Effector memory CD4-positive, alpha-beta T cell (primary cell): ENCODE data around the gene MAGEA12.
"Not testable (repeated sequence)": the region's sequence is repeated elsewhere in the genome, so short reads cannot be mapped to it uniquely, and the experiment has no call there.

ENCODE experiments used
- DNase-seq, 3 donors: peaks; one replicate each; pipeline ENCODE4 v3.0.0-alpha.2; 2020
- H3K27ac ChIP-seq: 2 replicates; pipeline ENCODE4 v1.7.0; 2013; ENCODE audit warnings: mild to moderate bottlenecking, low read length, moderate library complexity; ENCODE audit not compliant: insufficient read depth, poor library complexity, severe bottlenecking
- H3K27me3 ChIP-seq: replicated peaks from 2 replicates; pipeline ENCODE4 v1.7.0; 2013; ENCODE audit warnings: mild to moderate bottlenecking, low read length; ENCODE audit not compliant: insufficient read depth, control insufficient read depth, poor library complexity, severe bottlenecking
- H3K36me3 ChIP-seq: 2 replicates; pipeline ENCODE4 v1.7.0; 2013; ENCODE audit warnings: mild to moderate bottlenecking, low read length, moderate library complexity; ENCODE audit not compliant: control insufficient read depth, insufficient read depth
- H3K4me1 ChIP-seq: 2 replicates; pipeline ENCODE4 v1.7.0; 2013; ENCODE audit warnings: low read length, mild to moderate bottlenecking; ENCODE audit not compliant: control insufficient read depth, insufficient read depth, poor library complexity, severe bottlenecking
- H3K4me3 ChIP-seq: 2 replicates; pipeline ENCODE4 v1.7.0; 2013; ENCODE audit warnings: low read length, low read depth, mild to moderate bottlenecking; ENCODE audit not compliant: insufficient read depth, poor library complexity, severe bottlenecking
- H3K9me3 ChIP-seq: 2 replicates; pipeline ENCODE4 v1.7.0; 2013; ENCODE audit warnings: mild to moderate bottlenecking, low read length, moderate library complexity; ENCODE audit not compliant: control insufficient read depth

MAGEA12 gene

GRCh38 chrX:152734143-152734858, 744 bp downstream of the MAGEA12 start:
- H3K27me3 ChIP-seq, H3K4me1 ChIP-seq, H3K27ac ChIP-seq, DNase-seq, H3K36me3 ChIP-seq, H3K4me3 ChIP-seq, H3K9me3 ChIP-seq: not testable (repeated sequence)

- DNase-seq, result no peak
- H3K4me1 ChIP-seq, result no peaks in the 10 kb centered on the region
- no peaks in the 10 kb centered on the region for H3K36me3 ChIP-seq
- no peaks in the 10 kb centered on the region for H3K9me3 ChIP-seq
- no peak overlapping the region for H3K27ac ChIP-seq
- H3K4me3 ChIP-seq, result no peak overlapping the region
- H3K27me3 ChIP-seq, result no peaks in the 10 kb centered on the region
Observed at GRCh38 chrX:152735101-152735500, 1.5 kb downstream of the MAGEA12 start.

- Histone ChIP-seq H3K27ac (no peak overlapping the region), H3K4me1 (no peaks in the 10 kb centered on the region), H3K36me3 (no peaks in the 10 kb centered on the region), H3K27me3 (no peaks in the 10 kb centered on the region), H3K9me3 (no peaks in the 10 kb centered on the region), H3K4me3 (no peak overlapping the region)
- no peak for DNase-seq
Observed at GRCh38 chrX:152735860-152736511, 2.4 kb downstream of the MAGEA12 start.

- not testable (repeated sequence) for DNase-seq, H3K9me3 ChIP-seq, H3K4me3 ChIP-seq, H3K36me3 ChIP-seq, H3K4me1 ChIP-seq, H3K27me3 ChIP-seq, H3K27ac ChIP-seq
Observed at GRCh38 chrX:152736528-152736927, 3.0 kb downstream of the MAGEA12 start.

- H3K27me3 ChIP-seq, result no peaks in the 10 kb centered on the region
Observed at GRCh38 chrX:152738560-152738959, 5.0 kb downstream of the MAGEA12 start.

DNA sequence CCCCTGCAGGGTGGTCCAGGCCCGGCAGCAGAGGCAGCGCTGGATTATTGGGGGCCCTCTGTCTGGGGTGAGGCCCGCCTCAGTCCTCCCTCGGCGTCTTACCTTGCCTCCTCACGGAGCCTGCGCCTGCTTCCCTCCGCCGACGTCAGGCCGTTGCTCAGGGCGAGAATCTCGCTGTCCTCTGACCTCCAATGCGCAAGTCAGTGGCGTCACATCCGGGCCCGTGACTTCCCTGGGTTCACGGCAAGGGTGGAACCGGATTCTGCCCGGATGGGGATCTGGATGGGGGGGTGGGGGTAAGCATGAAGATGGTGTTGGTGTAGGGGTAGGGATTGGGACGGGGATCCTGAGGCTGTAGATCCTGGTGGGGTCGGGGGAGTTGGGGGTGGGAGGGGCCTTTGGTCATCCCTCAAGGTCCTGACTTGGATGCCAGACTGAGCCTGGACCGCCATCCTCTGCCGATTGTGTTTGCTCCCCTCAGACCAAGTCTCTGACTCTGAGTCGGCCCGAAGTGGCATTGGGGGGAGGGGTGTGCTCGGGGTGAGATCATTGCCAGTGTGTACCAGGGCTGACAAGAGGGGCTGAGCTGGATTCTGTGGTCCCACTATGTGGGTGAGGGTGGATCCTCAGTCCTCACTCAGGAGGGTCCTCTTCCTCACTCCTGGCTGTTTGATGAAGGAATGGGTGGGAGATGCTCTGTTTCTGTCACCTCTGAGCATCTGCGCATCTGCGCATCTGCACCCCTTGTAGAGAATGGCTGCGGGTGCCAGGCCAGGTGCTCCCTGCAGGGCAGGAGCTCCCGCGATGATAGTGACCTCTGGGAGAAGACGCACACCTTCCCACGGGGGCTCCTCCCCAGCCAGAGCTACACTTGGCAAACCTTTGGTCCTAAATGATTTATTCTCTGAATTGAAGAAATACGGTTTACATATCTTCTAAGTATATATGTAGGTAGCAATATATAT, 20.4 kb downstream of the MAGEA12 start, which contains the start of gene MAGEA2:
Gene MAGEA2 (minus strand): TSS at position 157 of the 965 bp plus-strand sequence. CDS start 2,479 bp downstream, outside the sequence.
- not testable (repeated sequence) for H3K27ac ChIP-seq, H3K4me1 ChIP-seq, H3K36me3 ChIP-seq, DNase-seq, H3K9me3 ChIP-seq, H3K27me3 ChIP-seq, H3K4me3 ChIP-seq

More at GRCh38 chrX:152738560-152738959, 5.0 kb downstream of the MAGEA12 start:
- H3K4me3 ChIP-seq, result no peak overlapping the region
- no peaks in the 10 kb centered on the region for H3K4me1 ChIP-seq
- no peaks in the 10 kb centered on the region for H3K36me3 ChIP-seq
- no peaks in the 10 kb centered on the region for H3K9me3 ChIP-seq
- DNase-seq, result no peak
- H3K27ac ChIP-seq, result no peak overlapping the region

GRCh38 chrX:152754871-152755270, 21.3 kb downstream of the MAGEA12 start:
- H3K9me3 ChIP-seq, H3K27me3 ChIP-seq, H3K27ac ChIP-seq, H3K4me3 ChIP-seq, DNase-seq, H3K4me1 ChIP-seq, H3K36me3 ChIP-seq: not testable (repeated sequence)

DNA sequence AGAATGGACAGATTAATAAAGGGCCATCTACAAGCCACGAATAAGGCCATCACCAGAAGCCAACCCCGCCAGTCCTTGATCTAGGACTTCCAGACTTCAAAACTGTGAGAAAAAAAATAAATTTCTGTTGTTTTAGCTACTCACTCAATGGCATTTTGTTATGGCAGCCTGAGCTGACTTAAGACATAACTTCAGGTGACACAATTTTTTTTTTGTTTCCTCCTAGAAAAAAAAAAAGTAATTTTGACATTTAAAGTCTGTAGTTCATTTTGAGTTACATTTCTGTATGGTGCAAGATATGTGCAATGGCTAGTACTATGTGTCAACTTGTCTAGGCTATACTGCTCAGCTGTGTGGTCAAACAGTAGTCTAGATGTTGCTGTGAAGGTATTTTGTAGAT, 25.4 kb downstream of the MAGEA12 start, which contains the start of gene CSAG3:
Gene CSAG3 (plus strand): TSS at position 301 of the 400 bp plus-strand sequence.
- H3K36me3 ChIP-seq, H3K4me3 ChIP-seq, H3K4me1 ChIP-seq, DNase-seq, H3K27me3 ChIP-seq, H3K9me3 ChIP-seq, H3K27ac ChIP-seq: not testable (repeated sequence)

DNA sequence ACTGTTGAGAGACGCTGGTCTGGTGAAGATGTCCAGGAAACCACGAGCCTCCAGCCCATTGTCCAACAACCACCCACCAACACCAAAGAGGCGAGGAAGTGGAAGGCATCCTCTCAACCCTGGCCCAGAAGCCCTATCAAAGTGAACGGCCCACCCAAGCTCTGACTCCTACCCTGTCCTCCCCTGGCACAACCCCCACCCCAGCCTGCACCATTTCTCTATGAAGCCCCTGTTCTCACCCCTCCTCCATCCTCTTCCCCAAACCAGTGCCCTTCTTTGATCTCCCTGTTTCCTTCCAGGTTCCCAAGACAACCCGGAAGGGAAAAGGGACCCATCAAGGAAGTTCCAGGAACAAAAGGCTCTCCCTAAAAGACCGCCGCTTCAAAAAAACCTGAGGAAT, 26.0 kb downstream of the MAGEA12 start:
- H3K4me1 ChIP-seq, H3K36me3 ChIP-seq, H3K4me3 ChIP-seq, H3K27me3 ChIP-seq, DNase-seq, H3K9me3 ChIP-seq, H3K27ac ChIP-seq: not testable (repeated sequence)
